Spleen (tissue), 7 donors: ENCODE data around the gene RERGL.

Experiments
- CTCF ChIP-seq, 11 experiments: fragments of 200-600 bp in 7 of 11; fragments of 450-650 bp in 4 of 11; sonication (generic) in 4 of 11; IDR thresholded peaks in 8 of 11; conservative IDR thresholded peaks in 3 of 11; 1 replicate in 7 of 11; 2 replicates in 4 of 11; pipeline versions ENCODE4 v1.4.0 to v1.8.0; 2016 to 2021; ENCODE audit warnings: antibody characterized with exemption in 11 of 11, inconsistent platforms in 4 of 11, mild to moderate bottlenecking in 1 of 11
- POLR2A ChIP-seq, 3 donors: fragments of 450-650 bp; IDR thresholded peaks; one replicate each; pipeline ENCODE4 v1.5.1; 2017; ENCODE audit warnings: antibody characterized with exemption in 3 of 3, mild to moderate bottlenecking in 1 of 3
- donor health status: DM: no; HTN: no; CAD: no; lungs with moderate emphysema.
- donor health status: DM: no; HTN: no; CAD: no.
- donor health status: DM: no; HTN: no; CAD: no.

DNA sequence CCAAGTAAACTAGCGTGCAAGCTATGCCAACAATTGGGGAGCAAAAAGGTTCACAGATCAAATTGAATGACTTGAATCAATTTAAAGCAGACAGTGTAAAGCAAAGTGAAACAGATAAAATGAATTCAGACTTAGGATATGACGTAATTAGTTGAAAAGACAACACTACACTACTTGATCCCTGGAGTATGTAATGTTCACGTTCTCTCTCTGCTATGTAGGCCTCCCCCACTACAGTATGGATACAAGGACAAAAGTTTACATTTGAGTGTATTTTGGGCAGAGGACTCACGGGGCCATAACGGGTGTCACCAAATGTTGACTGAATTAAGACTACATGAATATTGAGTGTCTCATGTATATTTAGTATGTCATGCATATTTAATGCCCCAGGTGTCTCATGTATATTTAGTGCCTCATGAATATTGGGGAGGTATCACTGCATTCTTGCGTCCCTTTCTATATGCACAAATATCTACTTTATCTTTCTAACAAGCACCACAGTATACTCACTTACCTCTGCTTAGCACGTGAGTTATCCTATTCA is 44.5 kb downstream of the RERGL start:
- TF ChIP-seq CTCF (IDR thresholded peaks at IDR 0.05 in 8 of 11, conservative IDR thresholded peaks at IDR 0.05 in 3 of 11) (no peak), POLR2A (IDR thresholded peaks at IDR 0.05) (no peak)
